ENCODE results near the gene FGF1. TPM values are rescaled to one million over a fixed set of nuclear protein-coding genes. Genes with fewer than 3 reads are reported as not detected.

Gene FGF1
- total and polyA plus RNA-seq, 2 donors (not counting 1 experiment from before 2014, with no cell fraction given) = not detected

DNA sequence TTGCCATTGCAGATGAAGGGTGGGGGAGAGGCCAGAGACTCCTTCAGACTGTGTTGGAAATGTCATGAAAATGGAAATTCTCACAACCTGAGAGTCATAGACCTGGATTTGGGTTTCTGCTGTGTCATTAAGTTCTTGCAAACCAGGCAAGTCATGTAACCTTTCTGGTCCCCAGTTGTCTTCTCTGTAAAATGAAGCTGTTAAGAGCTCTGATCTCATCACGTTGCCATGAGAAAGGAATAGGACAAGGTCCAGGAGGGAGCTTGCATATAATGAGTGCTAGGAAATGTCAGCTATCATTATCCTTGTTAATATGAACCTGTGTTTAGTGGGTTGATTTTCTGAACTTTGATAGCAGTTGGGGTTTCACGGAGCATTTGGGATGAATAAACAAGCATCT, 59.1 kb downstream of the FGF1 start:
- no peaks in the 10 kb centered on the region for H3K79me2 ChIP-seq (ENCODE audit: control insufficient read depth, insufficient read depth, low read length)
- Mint-ChIP-seq H3K27me3 (peaks cover 20% of the 10 kb centered on the region), H3K9me3 (ENCODE audit: insufficient read depth) (no peaks in the 10 kb centered on the region), H3K27ac (no peak overlapping the region), H3K4me1 (no peaks in the 10 kb centered on the region), H3K4me3 (no peak overlapping the region)
- H3K36me3 ChIP-seq (replicated peaks in 1 of 2; ENCODE audit: control extremely low read depth in 1 of 2, control insufficient read depth in 1 of 2, extremely low read depth in 1 of 2, insufficient read depth in 2 of 2, low read length in 1 of 2) = no peaks in the 10 kb centered on the region
- no peak for TF ChIP-seq EZH2 (IDR thresholded peaks at IDR 0.05; ENCODE audit: borderline replicate concordance, insufficient read depth, low read depth, low read length, poor library complexity, severe bottlenecking)
- TF ChIP-seq, protein P1, sequence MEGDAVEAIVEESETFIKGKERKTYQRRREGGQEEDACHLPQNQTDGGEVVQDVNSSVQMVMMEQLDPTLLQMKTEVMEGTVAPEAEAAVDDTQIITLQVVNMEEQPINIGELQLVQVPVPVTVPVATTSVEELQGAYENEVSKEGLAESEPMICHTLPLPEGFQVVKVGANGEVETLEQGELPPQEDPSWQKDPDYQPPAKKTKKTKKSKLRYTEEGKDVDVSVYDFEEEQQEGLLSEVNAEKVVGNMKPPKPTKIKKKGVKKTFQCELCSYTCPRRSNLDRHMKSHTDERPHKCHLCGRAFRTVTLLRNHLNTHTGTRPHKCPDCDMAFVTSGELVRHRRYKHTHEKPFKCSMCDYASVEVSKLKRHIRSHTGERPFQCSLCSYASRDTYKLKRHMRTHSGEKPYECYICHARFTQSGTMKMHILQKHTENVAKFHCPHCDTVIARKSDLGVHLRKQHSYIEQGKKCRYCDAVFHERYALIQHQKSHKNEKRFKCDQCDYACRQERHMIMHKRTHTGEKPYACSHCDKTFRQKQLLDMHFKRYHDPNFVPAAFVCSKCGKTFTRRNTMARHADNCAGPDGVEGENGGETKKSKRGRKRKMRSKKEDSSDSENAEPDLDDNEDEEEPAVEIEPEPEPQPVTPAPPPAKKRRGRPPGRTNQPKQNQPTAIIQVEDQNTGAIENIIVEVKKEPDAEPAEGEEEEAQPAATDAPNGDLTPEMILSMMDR (IDR thresholded peaks at IDR 0.05) = no peak
- H3K27ac ChIP-seq (ENCODE audit: low read length in 2 of 2) = no peak overlapping the region
- DNase-seq (no peak), ATAC-seq (ENCODE audit: low read depth) (no peak)
- H3K4me1 ChIP-seq (ENCODE audit: control insufficient read depth in 2 of 2, insufficient read depth in 2 of 2, low read length in 2 of 2) = no peaks in the 10 kb centered on the region
- H3K4me2 ChIP-seq (replicated peaks; ENCODE audit: low read depth, low read length, poor library complexity, severe bottlenecking) = no peak overlapping the region
- WGBS (ENCODE audit: insufficient coverage) = 100% methylated on average over 1 of the region's 2 CpGs
- no peaks in the 10 kb centered on the region for H3K27me3 ChIP-seq (replicated peaks in 1 of 4; ENCODE audit: control extremely low read depth in 1 of 4, control insufficient read depth in 3 of 4, insufficient read depth in 4 of 4, low read length in 3 of 4)
- POLR2A ChIA-PET = no interaction called here
- no peaks in the 10 kb centered on the region for H3K9me3 ChIP-seq (ENCODE audit: control extremely low read depth in 1 of 3, control insufficient read depth in 2 of 3, insufficient read depth in 1 of 3, low read length in 2 of 3)
- intact Hi-C loops (cut with micrococcal nuclease) = no loop called here
- no peak overlapping the region for H2AFZ ChIP-seq (ENCODE audit: insufficient read depth, low read depth, low read length, poor library complexity, severe bottlenecking)
- CTCF ChIA-PET = no interaction called here
- H3K4me3 ChIP-seq (ENCODE audit: control extremely low read depth in 1 of 5, extremely low read depth in 1 of 5, insufficient read depth in 1 of 5, low read depth in 2 of 5, low read length in 4 of 5) = no peak overlapping the region
- H4K20me1 ChIP-seq (ENCODE audit: control insufficient read depth, insufficient read depth, low read length, poor library complexity, severe bottlenecking) = no peaks in the 10 kb centered on the region
- H3K9ac ChIP-seq (ENCODE audit: low read length) = no peak overlapping the region

DNA sequence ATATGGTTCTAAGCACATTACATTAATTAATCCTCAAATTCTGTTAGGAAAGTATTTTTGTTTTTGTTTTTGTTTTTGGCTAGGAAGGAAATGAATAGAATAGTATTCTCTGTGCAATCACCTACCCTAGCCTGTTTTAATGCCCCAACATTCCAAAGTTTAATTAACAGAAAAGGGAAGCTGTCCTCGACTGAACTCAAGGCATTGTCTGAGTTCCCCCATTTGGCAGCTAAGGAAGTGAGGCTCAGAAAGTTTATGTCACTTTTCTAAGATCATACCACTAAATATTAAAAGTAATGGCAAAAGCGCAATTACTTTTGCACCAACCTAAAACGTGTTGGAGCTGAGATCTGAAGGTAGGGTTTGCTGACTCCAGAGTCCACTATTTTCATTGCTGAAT, 59.8 kb downstream of the FGF1 start:
- Histone ChIP-seq H3K79me2 (ENCODE audit: control insufficient read depth, insufficient read depth, low read length) (no peaks in the 10 kb centered on the region), H3K27ac (ENCODE audit: low read length in 2 of 2) (no peak overlapping the region), H3K9ac (ENCODE audit: low read length) (no peak overlapping the region), H3K9me3 (ENCODE audit: control extremely low read depth in 1 of 3, control insufficient read depth in 2 of 3, insufficient read depth in 1 of 3, low read length in 2 of 3) (no peaks in the 10 kb centered on the region), H3K4me2 (replicated peaks; ENCODE audit: low read depth, low read length, poor library complexity, severe bottlenecking) (no peak overlapping the region), H2AFZ (ENCODE audit: insufficient read depth, low read depth, low read length, poor library complexity, severe bottlenecking) (no peak overlapping the region), H4K20me1 (ENCODE audit: control insufficient read depth, insufficient read depth, low read length, poor library complexity, severe bottlenecking) (no peaks in the 10 kb centered on the region), H3K4me3 (ENCODE audit: control extremely low read depth in 1 of 5, extremely low read depth in 1 of 5, insufficient read depth in 1 of 5, low read depth in 2 of 5, low read length in 4 of 5) (no peak overlapping the region), H3K36me3 (replicated peaks in 1 of 2; ENCODE audit: control extremely low read depth in 1 of 2, control insufficient read depth in 1 of 2, extremely low read depth in 1 of 2, insufficient read depth in 2 of 2, low read length in 1 of 2) (no peaks in the 10 kb centered on the region), H3K27me3 (replicated peaks in 1 of 4; ENCODE audit: control extremely low read depth in 1 of 4, control insufficient read depth in 3 of 4, insufficient read depth in 4 of 4, low read length in 3 of 4) (no peaks in the 10 kb centered on the region), H3K4me1 (ENCODE audit: control insufficient read depth in 2 of 2, insufficient read depth in 2 of 2, low read length in 2 of 2) (no peaks in the 10 kb centered on the region)
- no peak overlapping the region for H3K27ac Mint-ChIP-seq
- no peaks in the 10 kb centered on the region for H3K4me1 Mint-ChIP-seq
- DNase-seq (no peak), ATAC-seq (ENCODE audit: low read depth) (no peak)
- WGBS (ENCODE audit: insufficient coverage) = no CpG with 5 or more reads among the region's 3 CpGs
- TF ChIP-seq, protein P1 (IDR thresholded peaks at IDR 0.05) = no peak
- TF ChIP-seq EZH2 (IDR thresholded peaks at IDR 0.05; ENCODE audit: borderline replicate concordance, insufficient read depth, low read depth, low read length, poor library complexity, severe bottlenecking) = no peak
- H3K27me3 Mint-ChIP-seq = peaks cover 22% of the 10 kb centered on the region
- POLR2A ChIA-PET = no interaction called here
- CTCF ChIA-PET = no interaction called here
- H3K9me3 Mint-ChIP-seq (ENCODE audit: insufficient read depth) = no peaks in the 10 kb centered on the region
- no peak overlapping the region for H3K4me3 Mint-ChIP-seq
- intact Hi-C loops (cut with micrococcal nuclease) = no loop called here
